DOHH2 (cell line): ENCODE results near the gene ZIC1.

ENCODE experiments used
- H3F3A ChIP-seq: fragments of 200-600 bp; sonication (generic), shearing (Covaris generic); 2 replicates; pipeline ENCODE4 v1.6.0; 2016; ENCODE audit warnings: antibody characterized with exemption, mild to moderate bottlenecking; ENCODE audit not compliant: control insufficient read depth, insufficient read depth
- H3K27ac ChIP-seq: fragments of 200-600 bp; sonication (generic); 2 replicates; pipeline ENCODE4 v1.5.1; 2014; ENCODE audit warnings: low read depth, mild to moderate bottlenecking, low read length, moderate library complexity
- H3K27me3 ChIP-seq: fragments of 200-600 bp; sonication (generic); 2 replicates; pipeline ENCODE4 v1.6.1; 2014; ENCODE audit warnings: mild to moderate bottlenecking, low read length, mixed read lengths; ENCODE audit not compliant: control insufficient read depth
- H3K36me3 ChIP-seq: fragments of 200-600 bp; sonication (generic); 2 replicates; pipeline ENCODE4 v1.6.1; 2014; ENCODE audit warnings: mild to moderate bottlenecking, low read length, moderate library complexity, mixed read lengths; ENCODE audit not compliant: control insufficient read depth
- H3K4me1 ChIP-seq: fragments of 200-600 bp; sonication (generic); 2 replicates; pipeline ENCODE4 v1.6.1; 2014; ENCODE audit warnings: mild to moderate bottlenecking, low read length, mixed read lengths; ENCODE audit not compliant: control insufficient read depth
- H3K4me2 ChIP-seq: fragments of 200-600 bp; sonication (generic); 2 replicates; pipeline ENCODE4 v1.6.0; 2014; ENCODE audit warnings: mild to moderate bottlenecking, low read length, moderate library complexity
- H3K4me3 ChIP-seq: fragments of 200-600 bp; sonication (generic); 2 replicates; pipeline ENCODE4 v1.5.1; 2014; ENCODE audit warnings: mild to moderate bottlenecking, low read length, mixed read lengths
- H3K79me2 ChIP-seq: fragments of 200-600 bp; sonication (generic); 2 replicates; pipeline ENCODE4 v1.6.1; 2014; ENCODE audit warnings: mild to moderate bottlenecking, low read length, mixed read lengths; ENCODE audit not compliant: control insufficient read depth
- H3K9me2 ChIP-seq: fragments of 200-600 bp; sonication (generic); replicated peaks from 2 replicates; pipeline ENCODE4 v1.6.1; 2014; ENCODE audit warnings: mild to moderate bottlenecking, low read length, mixed read lengths; ENCODE audit not compliant: control insufficient read depth
- H3K9me3 ChIP-seq: fragments of 200-600 bp; sonication (generic); 2 replicates; pipeline ENCODE4 v1.6.1; 2014; ENCODE audit warnings: antibody characterized with exemption, low read length, mixed read lengths; ENCODE audit not compliant: control insufficient read depth, insufficient read depth
- H4K20me1 ChIP-seq: fragments of 200-600 bp; sonication (generic); 2 replicates; pipeline ENCODE4 v1.6.0; 2014; ENCODE audit warnings: low read depth, mild to moderate bottlenecking, antibody characterized with exemption, low read length, moderate library complexity; ENCODE audit not compliant: control insufficient read depth, insufficient read depth
- CTCF ChIP-seq: fragments of 200-600 bp; sonication (generic); IDR thresholded peaks from one replicate; pipeline ENCODE4 v1.5.1; 2014; ENCODE audit warnings: antibody characterized with exemption, mild to moderate bottlenecking, low read depth, low read length; ENCODE audit not compliant: poor library complexity, severe bottlenecking
- EZH2phosphoT487 ChIP-seq: fragments of 200-600 bp; sonication (generic); IDR thresholded peaks from 2 replicates; pipeline ENCODE4 v1.6.1; 2017; ENCODE audit warnings: borderline replicate concordance, mild to moderate bottlenecking, antibody characterized with exemption, low read length, moderate library complexity, mixed read lengths

ZIC1 gene

GRCh38 chr3:147384210-147385058, 24.7 kb upstream of the ZIC1 start:
- no peaks in the 10 kb centered on the region for H3K9me3 ChIP-seq
- no peaks in the 10 kb centered on the region for H4K20me1 ChIP-seq
- no peaks in the 10 kb centered on the region for H3F3A ChIP-seq
- H3K36me3 ChIP-seq = no peaks in the 10 kb centered on the region
- H3K4me3 ChIP-seq = no peak overlapping the region
- H3K27me3 ChIP-seq = no peaks in the 10 kb centered on the region
- H3K9me2 ChIP-seq = no peaks in the 10 kb centered on the region
- no peaks in the 10 kb centered on the region for H3K4me1 ChIP-seq
- TF ChIP-seq EZH2phosphoT487 = no peak
- TF ChIP-seq CTCF = no peak
- no peak overlapping the region for H3K27ac ChIP-seq
- no peaks in the 10 kb centered on the region for H3K79me2 ChIP-seq
- no peak overlapping the region for H3K4me2 ChIP-seq

GRCh38 chr3:147385059-147386012, 23.8 kb upstream of the ZIC1 start:
- Histone ChIP-seq H3K9me2 (no peaks in the 10 kb centered on the region), H3K9me3 (no peaks in the 10 kb centered on the region), H4K20me1 (no peaks in the 10 kb centered on the region), H3K79me2 (no peaks in the 10 kb centered on the region), H3K4me2 (no peak overlapping the region), H3K36me3 (no peaks in the 10 kb centered on the region), H3K4me3 (no peak overlapping the region), H3K27me3 (no peaks in the 10 kb centered on the region), H3F3A (no peaks in the 10 kb centered on the region), H3K27ac (no peak overlapping the region), H3K4me1 (no peaks in the 10 kb centered on the region)
- no peak for TF ChIP-seq EZH2phosphoT487
- no peak for TF ChIP-seq CTCF

- TF ChIP-seq EZH2phosphoT487 (no peak), CTCF (no peak)
- no peak overlapping the region for H3K4me3 ChIP-seq
- H3K27me3 ChIP-seq = no peaks in the 10 kb centered on the region
Measured at GRCh38 chr3:147387291-147387884, 21.8 kb upstream of the ZIC1 start.

More at GRCh38 chr3:147387291-147387884, 21.8 kb upstream of the ZIC1 start:
- H3K4me1 ChIP-seq = no peaks in the 10 kb centered on the region
- H3F3A ChIP-seq = no peaks in the 10 kb centered on the region
- H3K4me2 ChIP-seq = no peak overlapping the region
- no peaks in the 10 kb centered on the region for H3K79me2 ChIP-seq
- no peaks in the 10 kb centered on the region for H4K20me1 ChIP-seq
- no peaks in the 10 kb centered on the region; the same call in 1 of the 2 replicates for H3K9me3 ChIP-seq
- no peaks in the 10 kb centered on the region for H3K9me2 ChIP-seq
- H3K27ac ChIP-seq = no peak overlapping the region
- H3K36me3 ChIP-seq = no peaks in the 10 kb centered on the region
